HG03159 (cell line): Measurements from ENCODE around the gene TANK.
"Not testable (repeated sequence)": the region's sequence is repeated elsewhere in the genome, so short reads cannot be mapped to it uniquely, and the experiment has no call there.

ENCODE experiments used
- ATAC-seq: cut with Tn5 transposase; IDR thresholded peaks from one replicate; pipeline ENCODE4 v1.9.1; 2021; ENCODE audit warnings: mild to moderate bottlenecking, moderate library complexity; ENCODE audit not compliant: unreplicated experiment

TANK gene

DNA sequence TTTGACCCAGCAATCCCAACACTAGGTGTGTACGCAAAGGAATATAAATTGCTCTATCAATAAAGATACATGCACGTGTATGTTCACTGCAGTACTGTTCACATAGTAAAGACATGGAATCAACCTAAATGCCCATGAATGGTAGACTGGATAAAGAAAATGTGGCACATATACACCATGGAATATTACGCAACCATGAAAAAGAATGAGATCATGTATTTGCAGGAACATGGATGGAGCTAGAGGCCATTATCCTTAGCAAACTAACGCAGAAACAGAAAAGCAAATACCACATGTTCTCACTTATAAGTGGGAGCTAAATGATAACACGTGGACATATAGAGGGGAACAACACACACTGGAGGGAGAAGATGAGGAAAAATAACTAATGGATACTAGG, 27.8 kb upstream of the TANK start:
- ATAC-seq, result not testable (repeated sequence)

DNA sequence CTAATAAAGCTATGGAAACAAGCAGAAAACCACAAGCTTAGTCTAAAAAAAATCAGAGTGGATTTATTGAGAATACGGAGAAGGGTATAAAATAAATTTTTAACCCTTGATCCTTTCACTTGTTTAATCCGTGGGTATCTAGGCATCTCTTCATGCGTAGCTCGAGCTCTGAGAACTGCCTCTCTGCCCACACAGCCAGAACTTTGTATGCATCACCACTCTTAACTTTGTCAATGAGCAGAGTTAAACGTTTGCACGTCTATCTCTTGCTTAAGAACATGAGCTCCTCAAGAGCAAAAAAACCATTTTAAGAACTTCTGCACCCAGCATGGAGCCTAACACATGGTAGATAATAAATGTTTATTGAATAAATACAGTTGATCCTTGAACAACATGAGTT, 26.9 kb upstream of the TANK start:
- no peak for ATAC-seq

DNA sequence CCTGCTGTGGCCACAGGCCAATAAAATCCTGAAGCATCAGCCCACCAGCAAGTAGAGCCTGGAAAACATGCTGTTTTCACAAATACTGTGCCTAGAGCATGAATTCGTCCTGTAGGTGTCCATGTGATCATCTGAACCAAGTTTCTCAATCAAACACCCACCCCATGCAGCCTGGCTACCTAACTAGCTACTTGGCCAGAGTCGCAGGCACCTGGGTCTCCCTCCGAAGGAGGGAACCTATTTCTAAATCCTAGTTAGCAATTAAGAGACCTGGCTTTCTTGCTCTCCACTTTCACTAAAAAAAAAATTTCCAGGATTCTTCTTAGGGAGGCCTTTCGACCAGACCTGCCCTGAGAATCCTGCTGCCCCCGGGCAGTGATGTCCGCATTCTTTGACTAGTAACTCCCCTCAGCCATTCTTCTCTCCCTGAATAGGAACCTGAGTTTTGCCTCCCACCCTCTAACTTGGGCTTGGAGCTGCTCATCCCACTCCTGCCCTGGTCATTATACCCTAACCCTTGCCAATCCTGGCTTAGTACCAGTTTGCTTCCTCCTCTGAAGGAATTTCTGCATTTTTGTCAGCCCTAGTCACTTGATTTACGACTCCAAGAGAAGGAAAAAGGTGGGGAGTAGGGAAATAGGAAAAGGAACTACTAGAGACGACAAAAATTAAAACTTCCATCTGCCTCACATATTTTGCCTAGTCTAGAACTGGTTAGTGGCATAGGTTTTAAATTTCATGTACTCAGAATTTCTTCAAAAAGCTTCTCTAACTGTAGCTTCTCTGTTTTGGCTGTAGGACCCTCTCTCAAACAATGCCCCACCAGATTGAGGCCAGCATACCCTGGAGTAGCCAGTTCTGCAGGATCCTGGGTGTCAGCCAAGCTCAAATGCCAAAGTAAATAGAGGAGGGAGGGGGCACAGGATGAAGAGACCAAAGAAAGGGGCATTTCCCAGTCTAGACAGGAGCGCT, 25.4 kb upstream of the TANK start:
- ATAC-seq, result no peak

DNA sequence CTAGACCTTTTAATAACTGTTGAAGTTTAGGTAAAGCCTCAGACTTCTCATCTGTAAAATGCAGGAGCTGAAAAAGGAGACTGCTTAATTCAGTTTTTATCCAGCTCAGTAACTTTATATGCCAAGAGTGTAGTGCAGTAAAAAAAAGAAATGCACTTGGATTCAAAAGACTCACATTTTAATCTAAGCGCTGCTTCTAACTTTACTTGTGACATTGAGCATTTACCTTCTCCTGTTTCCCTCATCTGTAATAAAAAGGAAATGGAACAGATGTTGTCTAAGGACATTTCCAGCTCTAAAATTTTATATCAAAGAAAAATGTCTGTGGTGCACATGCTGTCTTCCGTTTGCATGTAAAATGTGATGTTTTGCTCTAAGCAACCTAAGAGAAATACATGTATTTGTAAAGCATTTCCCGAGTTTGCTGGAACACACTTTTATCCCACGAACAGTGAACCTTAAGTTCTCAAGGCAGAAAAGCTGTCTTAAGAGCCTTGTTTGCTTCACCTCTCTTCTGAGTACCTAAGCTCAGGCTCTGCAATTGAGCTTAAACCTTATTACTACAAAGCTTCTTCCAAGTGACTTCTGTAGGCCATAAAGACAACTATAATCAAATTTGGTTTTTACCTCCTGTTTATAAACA, 24.2 kb upstream of the TANK start:
- no peak for ATAC-seq

DNA sequence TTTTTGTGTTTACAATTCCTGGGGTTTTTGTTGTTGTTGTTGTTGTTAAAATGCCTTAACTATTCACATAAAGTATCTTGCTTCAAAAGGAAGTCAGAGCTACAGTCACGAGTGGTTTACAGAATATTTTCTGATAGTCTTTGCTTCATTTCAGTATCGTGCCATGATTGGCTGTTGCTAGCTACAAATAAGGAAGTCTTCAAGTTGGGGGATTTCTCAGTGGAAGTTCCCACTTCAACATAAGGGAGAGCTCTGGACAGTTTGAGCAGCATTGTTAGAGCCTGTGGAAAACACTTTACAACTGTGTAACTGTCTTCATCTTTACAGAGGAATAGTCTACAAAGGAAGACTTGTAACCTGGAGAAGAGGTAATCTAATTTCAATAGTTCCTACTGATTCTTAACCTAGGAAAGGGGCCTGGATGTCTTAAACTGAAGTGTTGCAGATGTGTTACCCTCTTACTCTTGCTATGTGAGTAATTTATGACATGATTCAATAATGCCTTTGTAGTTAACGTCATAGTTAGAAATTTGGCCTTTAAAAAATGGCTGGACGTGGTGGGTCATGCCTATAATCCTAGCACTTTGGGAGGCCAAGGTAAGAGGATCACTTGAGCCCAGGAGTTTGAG, 23.4 kb upstream of the TANK start:
- peak; percentile 80 for ATAC-seq

DNA sequence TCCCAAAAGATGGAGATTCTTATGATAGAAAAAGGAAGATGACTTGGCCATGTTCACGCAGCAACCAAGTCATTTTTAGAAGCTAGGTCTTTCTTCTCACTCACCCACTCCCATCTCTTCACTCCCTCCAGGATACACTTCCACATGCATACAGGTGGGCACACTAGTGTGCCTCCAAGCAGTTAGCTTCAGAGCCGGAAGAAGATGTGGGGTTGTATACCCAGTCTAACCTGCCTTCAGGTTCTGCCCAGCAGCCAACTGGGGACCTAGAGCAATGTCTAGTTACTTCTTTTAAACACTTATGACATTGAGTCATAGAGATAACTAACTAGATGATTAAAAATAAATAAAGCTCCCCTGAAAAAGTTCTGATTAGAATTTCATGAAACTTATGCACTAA, 21.8 kb upstream of the TANK start:
- ATAC-seq, result no peak

DNA sequence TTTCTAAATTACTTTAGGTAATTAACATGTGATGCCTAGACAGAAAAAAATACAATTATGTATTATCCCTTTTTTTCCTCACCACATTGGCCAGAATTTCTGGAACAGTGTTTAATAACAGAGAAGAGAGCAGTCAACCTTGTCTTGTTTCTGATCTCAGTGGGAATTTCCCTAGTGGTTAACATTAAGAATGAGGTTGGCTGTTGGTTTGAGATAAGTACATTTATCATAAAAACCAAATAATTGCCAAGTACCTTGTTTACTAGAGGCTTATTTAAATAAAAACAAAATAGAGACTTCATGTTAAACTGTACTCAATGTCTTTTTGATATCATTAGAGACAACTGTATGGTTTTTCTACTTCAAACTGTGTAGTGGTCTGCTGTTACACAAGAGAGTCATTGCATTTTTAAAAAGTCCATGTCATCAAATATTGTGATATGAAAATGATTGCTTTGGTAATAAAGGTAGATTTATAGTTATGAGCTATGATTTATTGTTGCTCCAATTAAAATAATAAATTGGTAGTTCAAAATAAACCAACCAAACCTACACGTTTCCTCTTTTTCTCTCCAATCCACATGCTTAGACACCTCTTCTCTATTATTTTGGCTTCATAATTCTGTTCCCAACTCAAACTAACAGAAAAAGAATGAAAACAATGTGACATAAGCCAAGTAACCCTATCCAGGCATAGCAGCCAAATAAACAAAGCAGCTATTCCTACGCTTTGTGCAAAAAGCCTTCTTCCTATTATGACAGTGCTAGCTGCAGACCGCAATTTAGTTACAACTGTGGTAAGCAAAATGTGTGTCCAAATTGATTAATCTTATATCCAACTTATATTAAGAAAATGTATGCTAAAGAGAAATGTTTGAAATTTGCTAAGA, 20.9 kb upstream of the TANK start:
- ATAC-seq, result peak; percentile 32

DNA sequence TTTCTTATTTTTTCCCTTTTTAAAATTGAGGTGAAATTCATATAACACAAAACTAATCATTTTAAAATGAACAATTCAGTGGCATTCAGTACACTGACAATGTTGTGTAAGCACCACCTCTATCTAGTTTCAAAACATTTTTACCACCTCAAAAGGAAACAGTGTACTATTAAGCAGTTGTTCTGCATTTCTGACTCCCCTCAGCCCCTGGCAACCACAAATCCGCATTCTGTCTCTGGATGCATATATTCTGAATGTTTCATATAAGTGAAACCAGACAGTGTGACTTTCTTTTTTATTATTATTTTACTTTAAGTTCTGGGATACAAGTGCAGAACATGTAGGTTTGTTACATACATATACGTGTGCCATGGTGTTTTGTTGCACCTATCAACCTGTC, 19.2 kb upstream of the TANK start:
- ATAC-seq, result peak; percentile 48

DNA sequence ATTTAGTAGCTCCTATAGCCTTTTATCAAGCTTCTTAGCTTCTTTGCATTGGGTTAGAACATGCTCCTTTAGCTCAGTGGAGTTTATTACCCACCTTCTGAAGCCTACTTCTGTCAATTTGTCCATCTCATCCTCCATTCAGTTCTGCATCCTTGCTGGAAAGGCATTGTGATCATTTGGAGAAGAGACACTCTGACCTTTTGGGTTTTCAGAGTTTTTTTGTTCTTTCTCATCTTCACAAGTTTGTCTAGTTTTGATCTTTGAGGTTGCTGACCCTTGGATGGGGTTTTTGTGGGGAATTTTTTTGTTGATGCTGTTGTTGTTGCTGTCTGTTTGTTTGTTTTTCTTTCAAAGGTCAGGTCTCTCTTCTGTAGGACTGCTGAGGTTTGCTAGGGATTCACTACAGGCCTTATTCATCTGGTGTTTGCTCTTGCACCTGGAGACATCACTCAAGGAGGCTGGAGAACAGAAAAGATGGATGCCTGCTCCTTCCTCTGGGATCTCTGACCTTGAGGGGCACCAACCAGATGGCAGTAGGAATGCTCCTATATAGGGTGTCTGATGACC, 13.9 kb upstream of the TANK start:
- ATAC-seq, result no peak

DNA sequence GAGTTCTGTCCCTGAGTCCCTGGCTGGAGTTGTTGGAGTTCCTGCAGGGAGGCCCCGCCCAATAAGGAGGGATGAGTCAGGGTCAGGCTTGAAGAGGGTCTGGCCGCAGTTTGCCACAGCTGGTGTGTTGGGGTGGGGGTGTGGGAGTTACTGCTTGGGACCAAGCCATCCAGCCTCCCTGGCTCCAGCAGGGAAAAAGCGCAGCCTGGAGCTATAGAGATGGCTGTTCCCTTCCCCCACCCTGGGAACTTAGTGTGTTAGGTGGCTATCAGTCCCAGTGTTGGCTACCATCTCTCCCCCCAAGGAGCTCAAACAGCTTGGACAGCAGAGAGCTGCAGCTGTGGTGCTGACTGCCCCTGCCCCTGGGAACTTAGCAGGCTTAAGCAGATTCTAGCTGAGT, 13.2 kb upstream of the TANK start:
- no peak for ATAC-seq

DNA sequence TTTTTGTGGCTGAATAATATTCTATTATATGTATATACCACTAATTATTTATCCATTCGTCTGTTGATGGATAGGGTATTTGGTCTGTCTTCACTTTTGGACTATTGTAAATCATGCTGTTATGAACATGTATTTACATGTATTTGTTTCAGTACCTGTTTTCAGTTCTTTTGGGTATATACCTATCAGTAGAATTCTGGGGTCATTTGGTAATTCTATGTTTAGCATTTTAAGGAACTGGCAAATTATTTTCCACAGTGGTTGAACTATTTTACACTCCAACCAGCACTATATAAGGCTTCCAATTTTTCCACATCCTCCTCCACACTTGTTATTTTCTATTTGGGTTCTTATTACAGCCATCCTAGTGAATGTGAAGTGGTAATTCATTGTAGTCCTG, 12.4 kb upstream of the TANK start:
- peak; percentile 79 for ATAC-seq

DNA sequence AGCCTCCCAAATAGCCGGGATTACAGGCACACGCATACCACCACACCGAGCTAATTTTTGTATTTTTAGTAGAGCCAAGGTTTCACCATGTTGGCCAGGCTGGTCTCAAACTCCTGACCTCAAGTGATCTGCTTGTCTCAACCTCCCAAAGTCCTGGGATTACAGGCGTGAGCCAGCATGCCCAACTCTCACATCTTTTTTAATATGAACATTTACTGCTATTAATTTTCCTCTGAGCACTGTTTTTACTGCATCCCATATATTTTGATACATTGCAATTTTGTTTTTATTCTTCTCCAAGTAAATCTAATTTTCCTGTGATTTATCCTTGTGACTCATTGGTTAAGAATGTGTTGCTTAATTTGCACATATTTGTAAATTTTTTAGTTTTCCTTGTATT, 9.5 kb upstream of the TANK start:
- ATAC-seq, result no peak

DNA sequence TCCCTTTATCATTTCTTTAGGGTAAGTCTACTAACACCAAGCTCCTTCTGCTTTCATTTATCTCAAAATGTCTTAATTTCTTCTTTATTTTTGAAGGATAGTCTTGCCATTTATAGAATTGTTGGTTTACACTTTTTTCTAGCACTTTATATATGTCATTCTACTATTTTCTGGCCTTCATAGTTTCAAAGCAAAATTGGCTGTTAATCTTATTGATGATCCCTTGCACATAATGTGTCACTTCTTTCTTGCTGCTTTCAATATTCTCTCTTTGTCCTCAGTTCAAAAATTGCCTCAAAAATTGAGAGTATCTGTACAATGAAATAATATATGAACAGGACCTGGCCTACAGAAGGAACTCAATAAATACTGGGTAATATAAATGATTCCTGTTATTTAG, 7.9 kb upstream of the TANK start:
- no peak for ATAC-seq

DNA sequence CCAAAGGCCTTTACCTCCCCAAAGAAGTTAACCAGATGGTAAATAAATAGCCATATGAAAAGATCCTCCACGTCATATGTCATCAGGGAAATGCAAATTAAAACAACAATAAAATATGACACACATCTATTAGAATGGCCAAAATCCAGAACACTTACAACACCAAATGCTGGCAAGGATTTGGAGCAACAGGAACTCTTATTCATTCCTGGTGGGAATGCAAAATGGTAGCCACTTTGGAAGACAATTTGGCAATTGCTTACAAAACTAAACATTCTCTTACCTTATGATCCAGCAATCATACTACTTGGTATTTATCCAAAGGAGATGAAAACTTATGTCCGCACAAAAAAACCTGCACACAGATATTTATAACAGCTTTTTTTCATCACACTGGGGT, 1.3 kb upstream of the TANK start:
- no peak for ATAC-seq

DNA sequence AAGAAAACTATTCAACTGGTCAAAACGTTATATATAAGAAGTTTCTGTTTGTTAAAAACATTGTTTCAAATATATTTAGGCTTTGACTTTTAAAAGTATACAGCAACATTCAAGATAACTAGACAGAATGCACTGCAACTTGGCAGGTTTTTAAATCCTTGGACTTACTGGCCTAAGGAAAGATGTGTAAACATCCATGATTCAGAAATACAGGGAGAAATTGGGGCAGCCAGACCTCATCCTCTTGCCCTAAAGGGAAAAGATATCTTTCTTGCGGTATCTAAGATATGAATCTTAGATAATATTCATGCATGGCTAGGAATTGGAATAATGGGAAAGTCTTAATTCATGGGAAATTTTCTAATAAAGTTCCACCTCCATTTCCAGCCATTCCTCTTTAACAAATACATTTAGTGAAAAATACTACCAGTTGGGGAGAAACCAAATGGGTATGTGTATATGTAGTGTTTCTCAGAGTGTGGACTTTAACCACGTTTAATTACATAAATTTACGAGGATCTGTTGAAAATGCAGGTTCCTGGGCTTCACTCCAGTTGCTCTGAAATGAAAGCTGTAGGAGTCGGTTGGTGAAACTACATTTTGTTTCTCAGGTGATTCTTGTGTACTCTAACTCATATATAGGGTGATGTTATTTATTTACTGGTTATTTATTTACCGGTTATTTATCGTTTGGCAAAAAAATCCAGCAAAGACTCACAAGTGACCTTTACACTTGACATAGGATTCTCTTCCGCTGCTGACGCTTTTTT, 587 bp upstream of the TANK start:
- peak; percentile 4 for ATAC-seq

DNA sequence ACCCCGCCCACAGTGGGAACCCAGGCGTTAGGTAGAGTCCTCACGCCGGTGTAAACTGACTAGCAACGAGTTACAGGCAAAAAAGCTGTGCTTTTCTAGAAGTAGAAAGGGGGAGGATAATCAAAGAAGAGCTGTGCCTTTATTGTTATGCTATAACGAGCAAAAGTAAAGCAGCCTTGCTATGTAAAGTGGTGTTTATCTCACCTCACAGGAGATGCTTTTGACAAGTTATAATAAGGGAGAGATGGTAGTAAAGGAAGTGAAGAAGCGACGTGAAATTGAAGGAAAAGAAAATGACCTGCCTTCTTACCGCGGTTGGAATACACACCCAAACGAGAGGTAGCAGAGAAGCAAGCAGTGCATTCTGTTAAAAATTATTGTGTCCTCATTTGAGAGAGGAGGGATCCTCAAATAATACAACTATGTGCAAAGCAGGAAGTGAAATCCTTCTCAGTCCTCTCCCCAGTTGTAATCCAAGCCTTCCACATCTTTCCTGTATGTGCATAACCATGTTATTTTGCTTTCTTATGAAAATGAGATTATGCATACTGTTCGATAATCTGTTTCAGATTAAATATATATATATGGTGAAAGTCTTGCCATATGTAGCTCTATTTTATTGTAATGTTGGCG, 962 bp downstream of the TANK start:
- ATAC-seq, result peak; percentile 36

DNA sequence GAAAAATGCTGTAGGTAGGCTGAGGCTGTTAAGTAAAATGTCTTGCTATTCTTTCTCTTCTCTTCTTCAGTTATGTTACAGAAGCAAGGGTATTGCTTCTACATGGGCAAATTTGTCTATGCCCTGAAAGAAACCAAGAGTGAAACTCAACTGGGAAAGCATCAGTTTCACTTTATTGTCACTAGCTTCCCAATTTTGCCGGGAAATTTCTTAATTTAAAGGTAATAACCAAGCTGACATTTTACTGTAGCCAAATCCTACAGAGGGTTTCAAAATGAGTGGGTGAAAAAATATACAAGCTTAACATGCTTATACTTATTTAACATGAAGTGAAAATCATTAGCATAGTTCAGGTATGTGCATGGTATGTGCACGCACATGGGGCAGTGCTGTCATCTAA, 3.2 kb downstream of the TANK start:
- no peak for ATAC-seq

DNA sequence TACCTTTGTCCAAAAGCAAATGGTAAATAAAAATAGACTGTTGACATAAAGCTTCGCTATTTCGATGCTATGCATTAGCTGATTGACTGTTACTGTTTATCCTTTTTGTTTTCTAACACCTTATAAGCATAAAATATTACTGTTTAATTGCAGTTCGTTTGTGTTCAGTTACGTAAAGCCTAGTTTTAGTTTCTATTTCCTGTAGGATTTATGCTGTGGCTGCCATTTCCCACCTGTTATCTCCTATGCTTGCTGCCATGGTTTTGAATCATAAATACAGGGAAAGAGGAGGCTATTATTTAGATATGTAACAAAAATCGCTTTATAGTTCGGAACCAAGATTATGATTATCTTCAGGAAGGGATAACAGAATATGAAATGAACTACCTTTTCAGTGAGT, 3.9 kb downstream of the TANK start:
- ATAC-seq, result no peak

DNA sequence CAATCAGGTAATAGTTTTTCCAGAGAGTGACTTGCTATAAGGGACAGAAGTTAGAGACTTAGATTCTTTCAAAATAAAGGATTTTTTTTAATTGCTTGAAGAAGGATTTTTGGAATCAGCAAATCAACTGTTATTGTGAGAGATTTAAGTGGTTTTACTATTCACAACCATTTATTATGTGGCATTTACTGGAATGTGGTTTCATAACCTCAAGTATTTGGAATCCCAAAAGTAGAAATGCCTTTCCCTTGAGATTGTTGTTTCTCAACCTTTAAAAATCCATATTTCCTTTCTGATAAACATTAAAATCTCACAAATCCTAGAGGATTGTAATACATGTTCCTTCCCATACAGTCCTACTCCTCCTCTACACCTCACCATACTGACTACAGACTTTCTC, 5.0 kb downstream of the TANK start:
- ATAC-seq, result no peak
